NCI-H446 treated with DMSO at 0.1 percent for 48 hours (cell line): ENCODE measurements around the gene LRRC18.

ENCODE experiments used
- DNase-seq: peaks from one replicate; lab custom pipeline; 2025; lab: John Stamatoyannopoulos, UW

Gene LRRC18

GRCh38 chr10:48946332-48946731 is 6.7 kb upstream of the LRRC18 start:
- DNase-seq = no peak

- no peak for DNase-seq
These were observed 5.9 kb upstream of the LRRC18 start for GRCh38 chr10:48945441-48946130.

GRCh38 chr10:48944171-48944570 is 4.5 kb upstream of the LRRC18 start:
- DNase-seq = no peak

GRCh38 chr10:48943096-48943495 is 3.5 kb upstream of the LRRC18 start:
- DNase-seq = no peak

GRCh38 chr10:48941427-48942075 is 1.9 kb upstream of the LRRC18 start:
- DNase-seq = no peak

- no peak for DNase-seq
These were observed 1.3 kb upstream of the LRRC18 start for GRCh38 chr10:48940958-48941357.

GRCh38 chr10:48940372-48940771 is 732 bp upstream of the LRRC18 start:
- no peak for DNase-seq

- DNase-seq = no peak
These were observed 577 bp downstream of the LRRC18 start for GRCh38 chr10:48938990-48939536.

GRCh38 chr10:48938281-48938680 is 1.4 kb downstream of the LRRC18 start:
- DNase-seq = no peak

- no peak for DNase-seq
These were observed 1.8 kb downstream of the LRRC18 start for GRCh38 chr10:48937796-48938195.

GRCh38 chr10:48935577-48935976 is 4.1 kb downstream of the LRRC18 start:
- no peak for DNase-seq

GRCh38 chr10:48934672-48935501 is 4.8 kb downstream of the LRRC18 start:
- no peak for DNase-seq

- DNase-seq = peak; percentile 89
These were observed 6.6 kb downstream of the LRRC18 start for GRCh38 chr10:48932831-48933664.

GRCh38 chr10:48931188-48931587 is 8.5 kb downstream of the LRRC18 start:
- DNase-seq = no peak

GRCh38 chr10:48929413-48929990 is 10.1 kb downstream of the LRRC18 start:
- DNase-seq = no peak

GRCh38 chr10:48926764-48927540 is 12.7 kb downstream of the LRRC18 start:
- no peak for DNase-seq

- no peak for DNase-seq
These were observed 13.4 kb downstream of the LRRC18 start for GRCh38 chr10:48926255-48926654.

GRCh38 chr10:48924988-48925387 is 14.7 kb downstream of the LRRC18 start:
- DNase-seq = no peak

GRCh38 chr10:48923748-48924147 is 15.9 kb downstream of the LRRC18 start:
- DNase-seq = no peak

GRCh38 chr10:48913674-48914073 is 26.0 kb downstream of the LRRC18 start:
- no peak for DNase-seq

- no peak for DNase-seq
These were observed 29.1 kb downstream of the LRRC18 start for GRCh38 chr10:48910548-48910947.
